GM12864 (cell line): ENCODE measurements around the gene PGF.

ENCODE experiments used
- DNase-seq: peaks from one replicate; pipeline ENCODE4 v3.0.0-alpha.2; 2011; ENCODE audit warnings: low read depth
- H3K4me3 ChIP-seq: 2 replicates; pipeline ENCODE4 v1.5.1; 2011; ENCODE audit warnings: mild to moderate bottlenecking, low read depth, low read length, control low read depth
- TF ChIP-seq, protein P1 (sequence below): IDR thresholded peaks from 2 replicates; pipeline ENCODE4 v1.5.1; 2011; ENCODE audit warnings: low read depth, mild to moderate bottlenecking, moderate library complexity, low read length, control low read depth, inconsistent platforms; ENCODE audit errors: missing control alignments

PGF gene

GRCh38 chr14:74924061-74924460, 31.3 kb downstream of the PGF start:
- TF ChIP-seq, protein P1, sequence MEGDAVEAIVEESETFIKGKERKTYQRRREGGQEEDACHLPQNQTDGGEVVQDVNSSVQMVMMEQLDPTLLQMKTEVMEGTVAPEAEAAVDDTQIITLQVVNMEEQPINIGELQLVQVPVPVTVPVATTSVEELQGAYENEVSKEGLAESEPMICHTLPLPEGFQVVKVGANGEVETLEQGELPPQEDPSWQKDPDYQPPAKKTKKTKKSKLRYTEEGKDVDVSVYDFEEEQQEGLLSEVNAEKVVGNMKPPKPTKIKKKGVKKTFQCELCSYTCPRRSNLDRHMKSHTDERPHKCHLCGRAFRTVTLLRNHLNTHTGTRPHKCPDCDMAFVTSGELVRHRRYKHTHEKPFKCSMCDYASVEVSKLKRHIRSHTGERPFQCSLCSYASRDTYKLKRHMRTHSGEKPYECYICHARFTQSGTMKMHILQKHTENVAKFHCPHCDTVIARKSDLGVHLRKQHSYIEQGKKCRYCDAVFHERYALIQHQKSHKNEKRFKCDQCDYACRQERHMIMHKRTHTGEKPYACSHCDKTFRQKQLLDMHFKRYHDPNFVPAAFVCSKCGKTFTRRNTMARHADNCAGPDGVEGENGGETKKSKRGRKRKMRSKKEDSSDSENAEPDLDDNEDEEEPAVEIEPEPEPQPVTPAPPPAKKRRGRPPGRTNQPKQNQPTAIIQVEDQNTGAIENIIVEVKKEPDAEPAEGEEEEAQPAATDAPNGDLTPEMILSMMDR = no peak
- no peak for DNase-seq
- no peak overlapping the region for H3K4me3 ChIP-seq

GRCh38 chr14:74922752-74923401, 32.5 kb downstream of the PGF start, which contains the start of gene RPS6KL1:
RPS6KL1 (minus strand) TSS chr14:74923260; CDS start chr14:74921541, 1,719 bp downstream.
- TF ChIP-seq, protein P1 = no peak

DNA sequence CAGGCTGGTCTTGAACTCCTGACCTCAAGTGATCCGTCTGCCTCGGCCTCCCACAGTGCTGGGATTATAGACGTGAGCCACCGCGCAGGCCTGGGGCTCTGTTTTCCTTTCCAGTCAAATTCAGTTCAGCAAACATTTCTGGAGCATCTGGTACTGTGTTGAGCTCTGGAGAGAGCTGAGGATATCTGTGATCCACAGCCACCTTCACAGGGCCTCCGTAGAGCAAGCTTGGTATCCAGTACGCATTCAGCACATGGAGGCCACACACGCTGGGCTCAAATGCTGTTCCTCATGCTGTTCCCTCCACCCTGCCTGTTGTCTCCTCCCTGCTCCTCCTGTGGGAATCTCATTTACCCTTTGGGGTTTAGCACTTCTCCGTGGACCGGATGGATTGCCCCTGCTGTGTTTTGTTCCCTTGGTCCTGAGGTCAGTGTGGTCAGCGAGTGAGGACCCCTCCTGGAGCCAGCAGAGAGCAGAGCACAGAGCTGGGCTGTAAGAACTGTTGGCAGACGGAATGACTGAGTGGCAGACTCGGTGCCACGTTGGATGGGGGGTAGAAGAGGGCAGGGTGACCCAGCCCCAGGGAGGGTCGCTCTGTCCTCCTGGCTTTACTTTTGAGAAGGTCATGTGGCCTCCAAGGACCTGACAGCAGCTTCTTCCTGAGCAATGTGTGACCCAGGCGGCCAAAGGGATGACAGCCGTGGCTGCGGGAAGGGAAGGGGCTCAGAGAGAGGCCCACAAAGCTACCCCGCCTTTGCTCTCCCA, 33.2 kb downstream of the PGF start:
- TF ChIP-seq, protein P1 = no peak
- peak overlapping the region; percentile 72 for H3K4me3 ChIP-seq
- no peak for DNase-seq

More at GRCh38 chr14:74922752-74923401, 32.5 kb downstream of the PGF start, which contains the start of gene RPS6KL1:
- H3K4me3 ChIP-seq = peak within 1 kb of the TSS; percentile 72
- no peak for DNase-seq

DNA sequence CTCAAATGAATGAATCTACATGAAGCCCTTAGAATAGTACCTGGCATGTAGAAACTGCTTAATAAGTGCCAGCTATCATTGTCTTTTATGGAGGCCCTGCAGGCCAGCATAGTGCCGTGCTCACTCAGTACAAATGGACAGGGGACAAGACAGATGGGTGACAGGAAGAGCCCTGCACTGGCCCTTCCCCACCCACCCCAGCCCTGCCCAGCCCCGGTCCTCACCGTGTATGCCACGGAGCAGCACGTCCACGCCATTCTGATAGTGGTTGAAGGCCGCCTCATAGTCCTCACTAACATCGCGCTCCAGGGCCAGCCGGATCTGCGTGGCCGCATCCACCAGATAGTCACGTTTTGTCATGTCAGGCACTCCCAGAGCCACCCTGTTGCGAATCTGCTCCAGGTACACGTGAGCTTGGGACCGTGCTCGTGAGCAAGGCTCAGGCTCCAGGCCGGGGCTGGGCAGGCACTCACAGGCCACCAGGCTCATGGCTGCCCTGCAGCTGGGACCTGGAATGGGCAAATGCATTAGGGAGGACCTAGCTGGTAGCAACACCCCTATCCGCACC, 34.3 kb downstream of the PGF start:
- TF ChIP-seq, protein P1 = no peak
- no peak for DNase-seq
- no peak overlapping the region for H3K4me3 ChIP-seq

DNA sequence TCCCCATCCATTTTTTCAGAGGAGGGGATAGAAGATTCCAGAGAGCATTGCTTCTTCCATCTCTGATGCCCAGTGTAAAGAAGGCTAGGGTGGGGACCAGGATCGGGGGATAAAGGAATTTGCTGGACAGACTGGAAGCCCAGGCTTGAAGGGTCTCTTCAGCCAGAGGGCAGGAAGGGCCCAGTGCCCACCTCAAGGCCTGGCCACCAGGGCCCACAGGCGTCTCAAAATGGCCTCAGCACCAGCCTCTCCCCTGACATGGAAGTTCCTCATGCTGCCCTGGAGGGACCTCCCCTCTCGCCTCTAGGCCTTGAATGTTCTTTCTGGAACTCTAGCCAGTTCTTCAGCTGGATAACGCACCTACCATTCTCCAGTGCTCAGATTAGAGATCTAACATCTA, 35.1 kb downstream of the PGF start:
- DNase-seq = no peak

DNA sequence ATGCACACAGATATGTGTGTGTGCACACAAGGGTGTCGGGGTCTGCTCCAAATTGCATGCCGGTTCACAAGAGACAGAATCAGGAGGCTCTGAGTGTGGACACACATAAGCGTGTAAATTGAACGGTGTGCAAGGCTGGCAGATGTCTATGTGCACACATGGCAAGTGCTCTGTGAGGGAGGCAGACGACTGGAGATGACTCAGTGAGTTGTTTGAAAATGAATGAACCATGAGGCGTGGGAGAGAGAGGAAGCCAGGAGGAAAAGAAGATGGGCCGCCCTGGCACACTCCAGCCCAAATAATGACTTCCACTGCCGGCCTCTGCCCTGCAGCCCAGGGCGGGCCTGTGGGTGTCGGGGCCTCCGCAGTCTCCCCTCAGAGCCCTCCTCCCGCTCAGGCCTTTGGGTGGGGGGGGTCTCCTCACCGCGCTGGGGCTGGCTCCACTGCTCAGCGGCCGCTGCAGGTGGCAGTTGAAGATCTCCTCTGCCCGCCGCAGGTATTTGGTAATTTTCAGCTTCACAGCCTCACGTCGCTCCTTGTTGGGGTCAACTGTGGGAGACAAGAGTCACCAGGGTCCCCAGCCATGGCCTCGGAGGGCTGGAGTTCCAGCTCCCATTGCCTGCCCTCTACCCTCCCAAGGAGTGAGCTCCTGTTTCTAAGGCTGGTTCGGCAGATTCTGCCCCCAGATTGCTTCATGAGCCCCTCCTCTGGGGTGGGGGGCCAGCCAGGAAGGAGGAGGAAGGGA, 35.8 kb downstream of the PGF start:
- no peak for DNase-seq
- no peak overlapping the region for H3K4me3 ChIP-seq
- TF ChIP-seq, protein P1 = no peak

More for the DNA sequence above, 35.1 kb downstream of the PGF start:
- no peak overlapping the region for H3K4me3 ChIP-seq
- TF ChIP-seq, protein P1 = no peak
